Epithelial cell of proximal tubule (primary cell): ENCODE measurements around the gene EXOSC5. TPM values are rescaled to one million over a fixed set of nuclear protein-coding genes. Genes with fewer than 3 reads are reported as not detected.

Experiments used
- DNase-seq: peaks from one replicate; pipeline ENCODE4 v3.0.0-alpha.2; 2011; ENCODE audit warnings: low read depth
- H3K4me3 ChIP-seq: 2 replicates; pipeline ENCODE4 v1.5.1; 2011; ENCODE audit warnings: low read depth, mild to moderate bottlenecking, low read length
- CTCF ChIP-seq: conservative IDR thresholded peaks from 2 replicates; pipeline ENCODE4 v1.5.1; 2012; ENCODE audit warnings: low read depth, mild to moderate bottlenecking, low read length
- total RNA-seq: library from RNA; depleted of rRNA; stranded (reverse); fragments of >200 nt; gene quantifications from 2 replicates; pipeline ENCODE4 v1.2.3, GENCODE V29; 2015

The EXOSC5 gene
- total RNA-seq, 1 donor from 2014 or later, result 23.7 TPM

GRCh38 chr19:41359741-41360140 lies 37.4 kb downstream of the EXOSC5 start:
- no peak for TF ChIP-seq CTCF
- DNase-seq, result no peak
- no peak overlapping the region for H3K4me3 ChIP-seq

- no peak for DNase-seq
- no peak for TF ChIP-seq CTCF
- no peak overlapping the region for H3K4me3 ChIP-seq
Measured at GRCh38 chr19:41357746-41358145, 39.4 kb downstream of the EXOSC5 start.

GRCh38 chr19:41356984-41357739 lies 40.0 kb downstream of the EXOSC5 start:
- DNase-seq, result no peak
- TF ChIP-seq CTCF, result no peak
- no peak overlapping the region for H3K4me3 ChIP-seq

- no peak for DNase-seq
- no peak for TF ChIP-seq CTCF
Measured at GRCh38 chr19:41355802-41356201, 41.4 kb downstream of the EXOSC5 start.

GRCh38 chr19:41355035-41355434 lies 42.1 kb downstream of the EXOSC5 start:
- H3K4me3 ChIP-seq, result no peak overlapping the region
- no peak for DNase-seq
- TF ChIP-seq CTCF, result no peak

More at GRCh38 chr19:41355802-41356201, 41.4 kb downstream of the EXOSC5 start:
- no peak overlapping the region for H3K4me3 ChIP-seq

GRCh38 chr19:41354343-41354953 lies 42.7 kb downstream of the EXOSC5 start:
- TF ChIP-seq CTCF, result no peak
- H3K4me3 ChIP-seq, result peak overlapping the region; percentile 93
- no peak for DNase-seq
